ENCODE measurements around the gene OTOP3. TPM values are rescaled to one million over a fixed set of nuclear protein-coding genes. Genes with fewer than 3 reads are reported as not detected.

The OTOP3 gene
- total and polyA plus RNA-seq, 2 of the 4 experiments (the other 2 are of a cell fraction), result not detected

- dilution Hi-C loops (cut with HindIII; ENCODE audit: low sequenced_read_pairs, unreplicated experiment) (no loop called here), in situ Hi-C loops (cut with MboI; ENCODE audit: low sequenced_read_pairs) (no loop called here)
- H3K56ac ChIP-seq (ENCODE audit: extremely low read depth, insufficient read depth, low read length), result no peak overlapping the region
Observed at GRCh38 chr17:74992223-74992622, 56.5 kb downstream of the OTOP3 start.

More at GRCh38 chr17:74992223-74992622, 56.5 kb downstream of the OTOP3 start:
- H4K20me1 ChIP-seq (ENCODE audit: insufficient read depth, low read length), result peaks cover 14% of the 10 kb centered on the region
- H3K4me2 ChIP-seq (ENCODE audit: low read depth, low read length), result no peak overlapping the region
- no peak overlapping the region for H2BK120ac ChIP-seq (ENCODE audit: low read depth, low read length)
- no peak overlapping the region for H2AFZ ChIP-seq (replicated peaks; ENCODE audit: low read length, poor library complexity)
- no peak overlapping the region for H2BK5ac ChIP-seq (ENCODE audit: low read depth, low read length, poor library complexity, severe bottlenecking)
- H3K9me3 ChIP-seq (ENCODE audit: control insufficient read depth, insufficient read depth, low read length), result no peaks in the 10 kb centered on the region
- CTCF ChIA-PET, result interaction anchor here (1.0 kb wide), 1 partner anchor 31 kb away, joined by 3 read pairs; no protein-coding TSS in a partner anchor
- no peaks in the 10 kb centered on the region for H3K27me3 ChIP-seq (ENCODE audit: control insufficient read depth, insufficient read depth, low read length)
- H4K8ac ChIP-seq (ENCODE audit: low read depth in 2 of 2, low read length in 2 of 2), result no peak overlapping the region
- no peak overlapping the region for H3K23ac ChIP-seq (ENCODE audit: low read depth, low read length)
- H2AK5ac ChIP-seq (ENCODE audit: low read depth, low read length), result no peak overlapping the region
- peaks cover 18% of the 10 kb centered on the region for H3K4me1 ChIP-seq (ENCODE audit: control insufficient read depth, insufficient read depth, low read length)
- ATAC-seq (ENCODE audit: low read depth), result no peak
- POLR2A ChIA-PET (ENCODE audit: unreplicated experiment), result no interaction called here
- H3K36me3 ChIP-seq (ENCODE audit: control insufficient read depth, insufficient read depth, low read length), result peaks cover 4% of the 10 kb centered on the region; the same call in 1 of the 2 replicates
- peak overlapping the region; percentile 36 for H2AK9ac ChIP-seq (replicated peaks; ENCODE audit: low read depth, low read length, poor library complexity)
- H4K5ac ChIP-seq (ENCODE audit: low read depth, low read length), result no peak overlapping the region
- intact Hi-C loops (cut with micrococcal nuclease), result no loop called here
- H3K4ac ChIP-seq (ENCODE audit: low read depth, low read length), result no peak overlapping the region
- DNase-seq, result no peak
- H3K4me3 ChIP-seq (ENCODE audit: insufficient read depth, low read depth, low read length), result no peak overlapping the region
- no peak overlapping the region for H3K27ac ChIP-seq (ENCODE audit: insufficient read depth, low read length)
- H2BK20ac ChIP-seq (ENCODE audit: low read depth, low read length), result no peak overlapping the region
- TF ChIP-seq MAFK (IDR thresholded peaks at IDR 0.05; ENCODE audit: low read depth, low read length), result no peak
- TF ChIP-seq NFE2L2 (IDR thresholded peaks at IDR 0.05; ENCODE audit: low read depth, low read length), result no peak
- TF ChIP-seq USF2 (IDR thresholded peaks at IDR 0.05; ENCODE audit: low read depth, low read length), result no peak
- TF ChIP-seq POLR2A (IDR thresholded peaks at IDR 0.05; ENCODE audit: low read depth, low read length), result no peak
- no peak for TF ChIP-seq ELK1 (IDR thresholded peaks at IDR 0.05; ENCODE audit: borderline replicate concordance, low read depth, low read length)
- TF ChIP-seq RCOR1 (IDR thresholded peaks at IDR 0.05; ENCODE audit: insufficient replicate concordance, low read length), result no peak
- TF ChIP-seq MAZ (IDR thresholded peaks at IDR 0.05; ENCODE audit: borderline replicate concordance, low read depth, low read length), result no peak
- TF ChIP-seq MXI1 (IDR thresholded peaks at IDR 0.05; ENCODE audit: borderline replicate concordance, low read depth, low read length), result no peak
- no peak for TF ChIP-seq RAD21 (IDR thresholded peaks at IDR 0.05; ENCODE audit: low read length)
- TF ChIP-seq CTCF (conservative IDR thresholded peaks at IDR 0.05; ENCODE audit: low read depth, low read length), result no peak
- TF ChIP-seq BHLHE40 (IDR thresholded peaks at IDR 0.05; ENCODE audit: low read depth, low read length), result no peak
- no peak for TF ChIP-seq FOS (IDR thresholded peaks at IDR 0.05; ENCODE audit: low read depth, low read length)
- TF ChIP-seq SMC3 (IDR thresholded peaks at IDR 0.05; ENCODE audit: low read depth, low read length), result no peak
- TF ChIP-seq CHD1 (IDR thresholded peaks at IDR 0.05; ENCODE audit: low read depth, low read length), result no peak
- no peak for TF ChIP-seq CEBPB (IDR thresholded peaks at IDR 0.05; ENCODE audit: low read depth, low read length)
- no peak overlapping the region for H2BK15ac ChIP-seq (ENCODE audit: low read depth, low read length)
- H3K79me1 ChIP-seq (ENCODE audit: low read depth in 1 of 2, low read length in 2 of 2), result peaks cover 16 to 78% of the 10 kb centered on the region in 2 experiments; a peak in 3 of 4 replicates
- H3K9ac ChIP-seq (ENCODE audit: low read depth, low read length), result no peak overlapping the region
- H3K9me1 ChIP-seq (ENCODE audit: insufficient read depth, low read length), result peaks cover 23% of the 10 kb centered on the region
- BruUV-seq (replicated peaks), result no TSS peak
- H4K91ac ChIP-seq (ENCODE audit: insufficient read depth, low read depth, low read length), result no peak overlapping the region
- H3K14ac ChIP-seq (replicated peaks; ENCODE audit: low read depth, low read length), result no peak overlapping the region
- H3K18ac ChIP-seq (ENCODE audit: low read depth, low read length), result no peak overlapping the region
- no CpG with 5 or more reads among the region's 2 CpGs for WGBS, 2 experiments (ENCODE audit: extremely low coverage in 2 of 2, insufficient read length in 1 of 2)
